Panc1 (cell line): ENCODE data around the gene LDHAL6A. TPM values are rescaled to one million over a fixed set of nuclear protein-coding genes. Genes with fewer than 3 reads are reported as not detected.

Experiments
- ATAC-seq: fragments of 200-7000 bp; cut with Tn5 transposase; 2 replicates; pipeline ENCODE4 v1.9.1; 2020; ENCODE audit warnings: mild to moderate bottlenecking, moderate library complexity
- BruUV-seq: library from RNA; stranded (reverse); fragments of 400-500 nt; replicated peaks from 2 replicates; lab custom pipeline; 2021; lab: Mats Ljungman, UMichigan
- CTCF ChIA-PET: fragments of 300-600 bp; sonication (Branson Sonifier 250); formaldehyde crosslinking; loops from one replicate; lab custom pipeline; 2022; ENCODE audit warnings: antibody characterized with exemption; lab: Charles Lee
- POLR2A ChIA-PET: fragments of 300-600 bp; sonication (Branson Sonifier 250); formaldehyde crosslinking; loops from one replicate; lab custom pipeline; 2022; ENCODE audit warnings: antibody characterized with exemption; lab: Charles Lee
- DNase-seq: peaks from one replicate; pipeline ENCODE4 v3.0.0-alpha.2; 2010; ENCODE audit warnings: low read depth, low spot score
- H3K27ac ChIP-seq: 2 replicates; pipeline ENCODE4 v1.5.1; 2011; ENCODE audit warnings: mild to moderate bottlenecking, low read length, inconsistent platforms
- H3K27me3 ChIP-seq: fragments of 200-500 bp; sonication (Bioruptor generic); 2 replicates; pipeline ENCODE4 v1.6.0; 2014; ENCODE audit warnings: low read length, inconsistent platforms; ENCODE audit not compliant: control insufficient read depth, insufficient read depth
- H3K36me3 ChIP-seq: fragments of 200-500 bp; sonication (Bioruptor generic); 2 replicates; pipeline ENCODE4 v1.5.1; 2014; ENCODE audit warnings: inconsistent platforms, mild to moderate bottlenecking, low read length, moderate library complexity; ENCODE audit not compliant: control insufficient read depth, insufficient read depth
- H3K4me1 ChIP-seq: 2 replicates; pipeline ENCODE4 v1.5.1; 2011; ENCODE audit warnings: inconsistent platforms, mild to moderate bottlenecking, low read length, moderate library complexity; ENCODE audit not compliant: control insufficient read depth, insufficient read depth
- H3K4me3 ChIP-seq, 2 experiments: 2 replicates each; pipeline ENCODE4 v1.5.1; 2011 to 2012; ENCODE audit warnings: low read depth in 2 of 2, low read length in 2 of 2, mild to moderate bottlenecking in 2 of 2, inconsistent platforms in 1 of 2, moderate library complexity in 1 of 2
- H3K9me3 ChIP-seq: fragments of 200-500 bp; sonication (Bioruptor generic); 2 replicates; pipeline ENCODE4 v1.5.1; 2014; ENCODE audit warnings: low read depth, mild to moderate bottlenecking, inconsistent platforms, low read length, moderate library complexity; ENCODE audit not compliant: control insufficient read depth, insufficient read depth
- POLR2AphosphoS5 ChIP-seq: IDR thresholded peaks from 2 replicates; pipeline ENCODE4 v1.6.1; 2012; ENCODE audit warnings: mild to moderate bottlenecking, low read depth, low read length, moderate library complexity
- REST ChIP-seq, 2 experiments: IDR thresholded peaks; 2 replicates each; pipeline ENCODE4 v1.6.1; 2011 to 2012; ENCODE audit warnings: low read depth in 2 of 2, control low read depth in 1 of 2, low read length in 1 of 2, mild to moderate bottlenecking in 1 of 2, moderate library complexity in 1 of 2; ENCODE audit not compliant: insufficient read depth in 1 of 2
- SIN3A ChIP-seq: IDR thresholded peaks from 2 replicates; pipeline ENCODE4 v1.6.1; 2012; ENCODE audit warnings: low read depth, mild to moderate bottlenecking, low read length, moderate library complexity, borderline replicate concordance; ENCODE audit not compliant: insufficient read depth
- TCF7L2 ChIP-seq: IDR thresholded peaks from 2 replicates; pipeline ENCODE4 v1.6.1; 2011; ENCODE audit warnings: mild to moderate bottlenecking, low read depth, low read length, inconsistent platforms
- in situ Hi-C: cut with HindIII; loops from 2 replicates; pipeline ENCODE4 v1.10.0; 2016; ENCODE audit warnings: low sequenced_read_pairs, low pct_unique_long_range_greater_than_20kb
- intact Hi-C: fragments of 100-400 bp; cut with micrococcal nuclease; formaldehyde crosslinking; loops from one replicate; pipeline ENCODE4 v1.10.0; 2022; ENCODE audit not compliant: unreplicated experiment
- total RNA-seq: library from RNA; stranded (reverse); gene quantifications from one replicate; pipeline ENCODE4 v1.2.1, GENCODE V29; 2021; ENCODE audit not compliant: unreplicated experiment
- TF ChIP-seq, protein P1 (sequence below): fragments of 450-650 bp; IDR thresholded peaks from 2 replicates; pipeline ENCODE4 v1.5.1; 2017; ENCODE audit warnings: mild to moderate bottlenecking

Gene LDHAL6A
- total RNA-seq, 1 experiment from 2014 or later, result not detected

DNA sequence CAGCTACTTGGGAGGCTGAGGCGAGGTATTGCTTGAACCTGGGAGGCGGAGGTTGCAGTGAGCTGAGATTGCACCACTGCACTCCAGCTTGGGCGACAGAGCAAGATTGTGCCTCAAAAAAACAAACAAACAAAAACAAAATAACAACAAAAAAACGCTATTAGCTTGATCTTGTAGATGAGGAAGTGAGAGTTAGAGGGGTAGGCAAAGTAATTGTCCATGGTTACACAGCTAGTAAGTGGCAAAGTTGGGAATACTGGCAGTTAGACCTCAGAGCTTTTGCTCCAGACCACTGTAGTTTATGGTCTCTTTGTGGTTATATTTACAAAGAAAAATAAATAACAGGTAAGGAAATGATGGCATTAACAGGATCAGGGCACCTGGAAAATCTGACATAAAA, 28.4 kb upstream of the LDHAL6A start:
- no peak for ATAC-seq
- POLR2A ChIA-PET, result no interaction called here
- CTCF ChIA-PET, result no interaction called here

GRCh38 chr11:18429332-18429731, 26.3 kb upstream of the LDHAL6A start:
- H3K27me3 ChIP-seq, result no peaks in the 10 kb centered on the region
- ATAC-seq (no peak), DNase-seq (no peak)
- POLR2A ChIA-PET, result no interaction called here
- CTCF ChIA-PET, result no interaction called here
- intact Hi-C loops (no loop called here), in situ Hi-C loops (no loop called here)
- H3K36me3 ChIP-seq, result no peaks in the 10 kb centered on the region
- H3K9me3 ChIP-seq, result no peaks in the 10 kb centered on the region
- no peaks in the 10 kb centered on the region for H3K4me1 ChIP-seq
- H3K27ac ChIP-seq, result no peak overlapping the region
- H3K4me3 ChIP-seq, result no peak overlapping the region
- no TSS peak for BruUV-seq
- TF ChIP-seq SIN3A, result no peak
- no peak for TF ChIP-seq TCF7L2
- TF ChIP-seq, protein P1, sequence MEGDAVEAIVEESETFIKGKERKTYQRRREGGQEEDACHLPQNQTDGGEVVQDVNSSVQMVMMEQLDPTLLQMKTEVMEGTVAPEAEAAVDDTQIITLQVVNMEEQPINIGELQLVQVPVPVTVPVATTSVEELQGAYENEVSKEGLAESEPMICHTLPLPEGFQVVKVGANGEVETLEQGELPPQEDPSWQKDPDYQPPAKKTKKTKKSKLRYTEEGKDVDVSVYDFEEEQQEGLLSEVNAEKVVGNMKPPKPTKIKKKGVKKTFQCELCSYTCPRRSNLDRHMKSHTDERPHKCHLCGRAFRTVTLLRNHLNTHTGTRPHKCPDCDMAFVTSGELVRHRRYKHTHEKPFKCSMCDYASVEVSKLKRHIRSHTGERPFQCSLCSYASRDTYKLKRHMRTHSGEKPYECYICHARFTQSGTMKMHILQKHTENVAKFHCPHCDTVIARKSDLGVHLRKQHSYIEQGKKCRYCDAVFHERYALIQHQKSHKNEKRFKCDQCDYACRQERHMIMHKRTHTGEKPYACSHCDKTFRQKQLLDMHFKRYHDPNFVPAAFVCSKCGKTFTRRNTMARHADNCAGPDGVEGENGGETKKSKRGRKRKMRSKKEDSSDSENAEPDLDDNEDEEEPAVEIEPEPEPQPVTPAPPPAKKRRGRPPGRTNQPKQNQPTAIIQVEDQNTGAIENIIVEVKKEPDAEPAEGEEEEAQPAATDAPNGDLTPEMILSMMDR, result no peak
- TF ChIP-seq POLR2AphosphoS5, result no peak
- TF ChIP-seq REST (IDR thresholded peaks at IDR 0.05; ENCODE audit: insufficient read depth in 1 of 2, low read depth in 2 of 2, low read length in 1 of 2), result no peak

More for the DNA sequence above, 28.4 kb upstream of the LDHAL6A start:
- no peak overlapping the region for H3K4me3 ChIP-seq
- in situ Hi-C loops (no loop called here), intact Hi-C loops (no loop called here)
- BruUV-seq, result no TSS peak
- H3K27me3 ChIP-seq, result no peaks in the 10 kb centered on the region
- H3K27ac ChIP-seq, result no peak overlapping the region
- no peaks in the 10 kb centered on the region for H3K36me3 ChIP-seq
- no peak for DNase-seq
- no peaks in the 10 kb centered on the region for H3K4me1 ChIP-seq
- TF ChIP-seq POLR2AphosphoS5, result no peak
- TF ChIP-seq, protein P1, result no peak
- no peak for TF ChIP-seq SIN3A
- no peak for TF ChIP-seq REST (IDR thresholded peaks at IDR 0.05; ENCODE audit: insufficient read depth in 1 of 2, low read depth in 2 of 2, low read length in 1 of 2)
- no peak for TF ChIP-seq TCF7L2
- no peaks in the 10 kb centered on the region for H3K9me3 ChIP-seq
